HL-60/S4 treated with phorbol 12-myristate 13-acetate at 8.2 ng/mL for 4 days and 3 days (cell line): ENCODE measurements around the gene NLK.
"Not testable (repeated sequence)": the region's sequence is repeated elsewhere in the genome, so short reads cannot be mapped to it uniquely, and the experiment has no call there.

Source experiments
- in situ Hi-C: fragments of 300-500 bp; cut with MboI; formaldehyde crosslinking; loops from 2 replicates; pipeline ENCODE4 v1.15.0; 2022; ENCODE audit warnings: low sequenced_read_pairs

Gene NLK

DNA sequence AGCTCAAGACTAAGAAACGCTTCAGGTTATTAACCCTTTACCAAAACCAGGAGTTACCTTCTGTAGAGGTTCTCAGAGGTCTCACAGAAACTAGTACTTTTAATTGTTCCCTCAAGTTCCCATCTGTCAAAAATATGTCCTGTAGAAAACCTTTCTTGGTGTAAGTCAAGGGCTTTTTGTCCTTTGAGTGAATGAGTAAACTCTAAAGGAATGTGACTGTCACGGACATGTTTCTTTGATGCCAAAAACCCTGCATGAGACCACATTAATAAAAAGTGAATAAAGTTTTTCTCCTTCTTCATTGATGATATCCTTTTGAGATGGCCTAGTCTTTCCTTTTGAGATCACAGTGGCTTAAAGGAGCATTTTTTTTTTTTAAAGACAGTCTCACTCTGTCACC, 102.9 kb downstream of the NLK start:
- in situ Hi-C loops = no loop called here

DNA sequence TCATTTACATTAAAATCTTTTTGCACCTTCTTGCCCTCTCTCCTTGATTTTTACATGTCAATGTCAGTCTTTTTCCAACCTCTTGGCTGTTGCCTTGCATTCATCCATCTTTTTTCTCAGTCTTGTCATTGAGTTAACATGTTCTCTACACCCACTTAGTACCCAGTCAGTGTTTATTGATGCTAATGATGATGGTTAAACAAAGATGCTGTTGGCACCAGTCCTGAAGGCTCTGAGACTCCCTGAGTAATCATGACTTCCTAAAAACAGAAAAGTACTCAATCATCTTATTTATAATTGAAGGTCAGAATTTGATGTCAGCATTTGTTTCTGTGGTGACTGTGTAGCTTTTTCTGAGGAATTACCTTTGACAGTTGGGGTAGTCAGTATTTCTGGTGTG, 104.5 kb downstream of the NLK start:
- in situ Hi-C loops = no loop called here

DNA sequence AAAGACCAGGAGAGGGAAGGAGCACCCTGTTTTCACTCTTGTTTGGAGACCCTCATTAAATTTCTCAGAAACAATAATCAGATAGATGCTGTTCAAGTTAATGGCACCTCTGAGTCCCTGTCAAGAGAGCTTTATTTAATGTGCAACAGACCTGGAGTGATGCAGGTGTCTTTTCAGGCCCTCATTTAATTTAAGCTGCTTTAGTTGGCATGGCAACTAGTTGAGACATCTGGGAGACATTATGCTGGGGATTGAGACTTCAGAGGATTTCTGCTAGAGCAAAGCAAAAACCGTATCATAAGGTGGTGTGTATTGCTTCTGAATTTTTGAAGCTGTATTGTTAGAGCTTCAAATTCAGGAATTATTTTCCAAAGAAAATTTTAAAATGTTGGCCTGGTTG, 108.5 kb downstream of the NLK start:
- in situ Hi-C loops = no loop called here

DNA sequence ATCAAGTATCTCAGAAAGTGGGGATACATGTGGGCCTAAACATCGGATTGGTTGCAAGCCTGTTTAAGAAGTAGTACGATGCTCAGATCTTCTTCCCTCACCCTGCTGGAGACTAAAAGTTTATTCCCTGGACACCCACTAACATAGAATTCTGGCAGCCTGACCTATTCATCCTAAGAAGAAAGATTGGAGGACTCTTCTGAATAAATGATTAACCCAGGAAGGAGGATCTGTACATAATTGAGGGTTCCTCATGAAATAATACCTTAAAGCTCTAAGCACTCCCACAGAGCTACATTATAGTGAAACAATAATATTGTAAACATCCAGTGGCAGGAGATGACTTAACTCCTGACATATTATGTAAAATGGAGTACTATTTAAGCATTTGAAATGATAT, 111.7 kb downstream of the NLK start:
- in situ Hi-C loops = no loop called here

DNA sequence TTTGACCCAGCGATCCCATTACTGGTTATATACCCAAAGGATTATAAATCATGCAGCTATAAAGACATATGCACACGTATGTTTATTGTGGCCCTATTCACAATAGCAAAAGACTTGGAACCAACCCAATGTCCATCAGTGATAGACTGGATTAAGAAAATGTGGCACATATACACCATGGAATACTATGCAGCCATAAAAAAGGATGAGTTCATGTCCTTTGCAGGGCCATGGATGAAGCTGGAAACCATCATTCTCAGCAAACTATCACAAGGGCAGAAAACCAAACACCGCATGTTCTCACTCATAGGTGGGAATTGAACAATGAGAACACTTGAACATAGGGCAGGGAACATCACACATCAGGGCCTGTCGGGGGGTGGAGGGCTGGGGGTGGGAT, 112.9 kb downstream of the NLK start:
- in situ Hi-C loops = not testable (repeated sequence)

DNA sequence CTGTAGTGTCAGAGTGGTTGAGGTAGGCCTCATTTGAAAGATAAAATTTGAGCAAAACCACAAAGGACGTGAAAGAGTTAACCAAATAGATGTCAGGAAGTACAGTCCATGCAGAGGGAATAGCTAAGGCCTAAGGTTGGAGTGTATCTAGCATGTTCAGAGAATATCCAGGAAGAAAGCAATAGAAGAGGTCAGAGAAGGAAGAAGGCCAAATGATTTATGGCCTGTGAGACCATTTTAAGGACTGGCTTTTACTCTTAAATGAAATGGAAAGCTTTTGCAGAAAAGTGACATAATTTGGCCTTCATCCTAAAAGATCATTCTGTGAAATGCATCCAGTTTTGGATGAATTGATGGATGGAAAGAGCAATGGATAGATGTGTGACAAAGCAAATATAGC, 116.5 kb downstream of the NLK start:
- in situ Hi-C loops = no loop called here

DNA sequence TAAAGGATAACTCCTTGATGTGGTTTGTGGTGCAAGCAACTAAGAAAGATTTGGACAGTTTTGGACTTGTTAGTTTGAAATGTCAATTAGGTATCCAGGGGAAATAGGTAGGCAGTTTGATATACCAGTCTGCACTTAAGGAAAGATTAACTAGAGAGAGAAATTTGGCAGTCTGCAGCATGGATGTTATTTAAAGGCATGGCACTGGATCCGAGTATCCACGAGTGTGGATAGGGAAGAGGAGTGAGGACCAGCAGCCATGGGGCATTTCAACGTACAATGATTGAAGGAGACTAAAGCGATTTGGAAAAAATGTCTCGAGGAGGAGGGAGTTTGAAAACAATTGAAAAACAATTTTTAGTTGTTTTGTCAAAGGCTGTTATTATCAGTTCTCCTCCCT, 117.4 kb downstream of the NLK start:
- in situ Hi-C loops = no loop called here

DNA sequence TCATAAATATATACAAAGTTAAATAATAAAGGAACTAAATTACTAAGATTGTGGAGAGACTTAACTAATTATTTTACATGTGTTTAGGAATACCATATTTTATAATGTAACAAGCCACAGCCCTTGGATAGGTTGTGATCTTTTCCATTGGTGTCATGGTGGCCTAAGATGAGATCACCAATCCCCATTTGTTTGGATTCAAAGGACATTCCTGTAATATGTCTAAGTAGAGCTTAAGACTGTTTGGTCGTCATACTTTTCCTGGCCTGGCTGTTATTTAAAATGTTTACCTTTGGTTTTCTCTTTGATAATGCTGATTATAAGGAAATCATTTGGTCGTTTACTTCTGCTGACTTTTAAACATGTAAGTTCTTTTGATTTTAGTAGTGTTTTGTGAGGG, 118.1 kb downstream of the NLK start:
- in situ Hi-C loops = no loop called here

DNA sequence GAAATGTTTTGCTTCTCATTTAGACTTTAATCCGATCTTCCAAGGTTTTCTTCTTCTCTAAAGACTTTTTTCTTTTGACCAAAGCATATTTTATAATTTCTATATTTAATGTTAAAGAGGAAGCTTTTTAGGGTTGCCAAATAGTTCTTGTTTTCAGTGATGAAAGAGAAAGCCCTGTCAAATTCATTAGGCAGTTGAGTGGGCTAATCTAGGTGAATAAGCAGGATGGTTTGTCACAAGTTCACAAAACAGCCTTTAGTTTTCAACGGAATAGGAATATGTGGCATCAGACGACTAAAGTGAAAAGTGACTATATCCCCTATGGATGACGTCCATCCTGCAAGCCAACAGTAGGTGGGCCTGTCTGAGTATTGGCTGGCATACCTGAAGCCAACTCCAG, 118.8 kb downstream of the NLK start:
- in situ Hi-C loops = no loop called here

DNA sequence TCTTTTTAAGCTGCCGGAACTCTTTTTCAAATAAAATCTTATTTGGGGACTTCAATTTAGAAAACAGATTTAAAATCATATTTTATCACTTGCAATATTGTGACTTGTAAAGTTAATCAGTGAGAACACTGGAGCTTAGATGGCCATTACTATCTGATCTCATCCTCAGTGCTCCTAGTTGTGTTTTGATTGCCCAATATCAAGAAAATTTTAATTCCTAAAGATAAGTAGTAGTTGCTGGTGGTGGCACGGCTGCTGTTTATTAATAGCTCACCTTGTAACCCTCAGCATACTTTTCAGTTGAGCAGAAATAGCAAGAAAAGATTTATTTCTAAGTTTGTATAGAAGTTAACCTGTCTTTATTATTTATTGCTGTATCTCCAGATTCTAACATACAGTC, 124.0 kb downstream of the NLK start:
- in situ Hi-C loops = no loop called here

DNA sequence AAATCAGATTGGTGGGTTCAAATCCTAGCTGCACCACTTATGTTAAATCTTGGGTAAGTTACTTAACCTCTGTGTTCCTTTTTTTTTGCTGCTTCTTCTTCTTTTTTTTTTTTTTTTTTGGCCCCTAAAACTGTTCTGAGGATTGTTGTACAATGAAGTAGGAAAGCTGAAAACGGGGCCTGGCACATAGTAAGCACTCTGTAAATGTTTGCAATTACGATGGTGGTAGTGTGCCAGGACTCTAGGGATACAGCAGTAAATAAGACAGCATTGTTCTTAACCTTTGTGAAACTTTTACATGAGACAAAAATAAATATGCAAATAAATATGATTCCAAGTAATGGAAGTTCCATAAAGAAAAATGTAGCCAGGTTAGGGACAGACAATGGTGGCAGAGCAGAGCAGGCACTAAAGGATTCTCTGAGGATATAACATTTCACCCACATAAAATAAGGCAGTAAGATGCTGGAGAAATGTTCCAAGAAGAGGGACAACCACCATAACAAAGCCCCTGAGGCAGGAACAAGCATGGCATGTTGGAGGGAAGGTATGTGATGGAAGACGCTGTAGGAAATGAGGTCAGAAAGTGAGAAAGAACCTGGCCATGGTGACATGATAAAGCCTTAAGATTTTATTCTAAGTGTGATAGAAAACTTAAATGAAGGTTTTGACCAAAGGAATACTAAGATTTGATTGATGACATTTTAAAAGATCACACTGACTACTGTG, 127.3 kb downstream of the NLK start:
- in situ Hi-C loops = no loop called here

DNA sequence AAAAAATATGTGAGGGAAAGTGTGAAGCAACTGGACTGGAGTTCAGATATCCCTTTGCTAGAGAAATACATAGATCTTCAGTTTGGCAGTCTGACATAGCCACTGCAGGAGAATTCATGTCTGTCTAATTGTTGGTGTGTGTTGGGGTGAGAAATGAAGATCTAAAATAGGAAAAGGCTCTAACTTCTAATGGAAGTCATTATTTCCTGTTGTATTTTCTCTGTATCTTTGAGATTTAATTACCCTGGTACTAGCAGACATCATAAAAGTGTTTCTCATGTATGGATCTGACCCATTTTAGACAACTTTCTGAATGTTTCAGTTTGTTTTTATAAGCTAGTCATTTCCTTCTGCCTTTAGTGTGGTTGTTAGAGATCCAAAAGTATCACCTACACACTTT, 128.3 kb downstream of the NLK start:
- in situ Hi-C loops = no loop called here

DNA sequence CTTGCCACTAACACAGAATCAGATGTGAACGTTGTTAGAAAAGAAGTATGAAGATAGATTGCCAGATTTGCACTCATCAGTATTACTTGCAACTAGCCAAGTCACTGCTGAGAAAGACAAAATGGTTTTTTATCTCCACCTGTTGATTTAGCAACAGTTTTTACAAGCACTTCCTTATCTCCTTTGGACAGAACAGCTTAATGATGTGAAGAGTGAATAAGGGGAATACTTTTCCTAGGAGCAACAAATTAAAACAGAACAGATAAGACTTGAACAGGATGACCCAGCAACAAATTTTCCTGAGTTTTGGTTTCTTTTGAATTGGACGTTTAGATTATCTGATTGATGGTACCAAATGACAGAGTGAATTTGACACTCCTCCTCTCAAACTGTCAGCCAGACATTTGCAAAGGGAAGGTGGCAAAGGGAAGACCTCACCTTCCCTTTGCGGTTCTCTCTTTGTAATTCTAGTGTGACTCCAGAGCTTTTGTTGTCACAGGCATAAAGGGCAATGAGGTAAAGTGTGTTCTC, 130.6 kb downstream of the NLK start:
- in situ Hi-C loops = no loop called here

DNA sequence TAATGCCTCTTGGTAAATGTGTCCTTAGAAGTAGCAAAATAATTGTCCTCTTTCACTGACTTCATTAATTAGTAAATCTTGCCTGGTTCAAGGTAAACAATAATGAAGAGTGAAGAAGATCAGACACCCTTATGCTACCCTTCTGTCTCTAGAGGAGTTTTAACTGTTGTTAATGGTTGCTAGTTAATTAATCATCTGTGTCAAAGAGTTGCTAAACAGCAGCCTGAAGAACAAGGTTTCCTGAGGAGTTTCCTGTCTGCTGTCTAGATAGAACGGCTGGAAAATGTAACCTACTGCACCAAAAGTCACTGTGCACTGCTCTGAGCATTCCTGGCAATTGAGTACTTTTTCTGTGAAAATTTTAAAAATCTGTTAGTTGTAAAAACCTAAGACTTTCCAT, 131.3 kb downstream of the NLK start:
- in situ Hi-C loops = no loop called here

DNA sequence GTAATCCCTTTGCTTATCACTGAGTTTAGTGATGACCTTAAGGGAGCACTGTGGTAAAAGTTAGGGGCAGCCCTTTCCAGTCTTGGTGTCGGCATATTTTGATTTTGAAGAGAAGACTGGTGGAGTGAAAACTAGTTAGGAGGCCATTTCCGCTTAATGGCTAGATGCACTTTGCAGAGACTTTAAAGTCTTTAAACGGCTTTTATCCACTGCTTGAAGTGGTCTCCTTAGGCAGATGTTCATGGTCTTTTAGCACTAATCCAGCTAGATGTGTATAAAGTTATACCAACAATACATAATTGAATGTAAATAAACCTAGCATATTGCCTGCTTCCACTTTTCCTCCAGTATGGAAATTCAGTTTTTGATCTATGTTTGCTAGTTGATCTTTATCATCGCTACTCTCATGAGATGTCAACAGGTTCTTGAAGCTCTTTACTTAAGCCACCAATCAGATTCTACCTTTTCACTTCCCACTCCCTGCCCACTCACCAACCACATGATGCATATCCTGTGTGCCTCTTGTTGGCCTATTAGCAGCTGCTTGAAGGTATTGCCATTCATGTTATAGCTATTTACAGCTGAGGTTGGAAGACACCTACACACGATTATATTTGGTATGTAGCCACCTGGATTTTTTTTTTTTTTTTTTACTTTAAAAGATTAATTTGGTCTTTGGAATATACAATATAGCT, 132.0 kb downstream of the NLK start:
- in situ Hi-C loops = no loop called here

DNA sequence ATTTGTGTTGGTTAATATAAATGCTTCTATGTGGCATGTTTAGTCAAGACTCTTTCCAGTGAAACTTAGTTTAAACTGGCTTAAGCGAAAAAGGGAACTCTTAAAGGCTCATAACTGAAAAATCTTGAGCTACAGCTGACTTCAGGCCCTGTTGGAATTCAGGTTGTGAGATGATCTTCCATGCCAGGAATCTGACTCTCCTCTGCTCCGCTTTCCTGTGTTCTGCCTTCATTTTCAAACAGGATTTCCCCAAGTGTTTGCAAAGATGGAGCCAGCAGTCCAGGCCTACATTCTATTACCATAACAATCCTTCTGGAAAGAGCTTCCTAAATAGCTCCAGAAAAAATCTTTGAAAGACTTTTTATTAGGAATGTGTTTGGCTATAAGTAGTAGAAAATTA, 134.9 kb downstream of the NLK start:
- in situ Hi-C loops = no loop called here

DNA sequence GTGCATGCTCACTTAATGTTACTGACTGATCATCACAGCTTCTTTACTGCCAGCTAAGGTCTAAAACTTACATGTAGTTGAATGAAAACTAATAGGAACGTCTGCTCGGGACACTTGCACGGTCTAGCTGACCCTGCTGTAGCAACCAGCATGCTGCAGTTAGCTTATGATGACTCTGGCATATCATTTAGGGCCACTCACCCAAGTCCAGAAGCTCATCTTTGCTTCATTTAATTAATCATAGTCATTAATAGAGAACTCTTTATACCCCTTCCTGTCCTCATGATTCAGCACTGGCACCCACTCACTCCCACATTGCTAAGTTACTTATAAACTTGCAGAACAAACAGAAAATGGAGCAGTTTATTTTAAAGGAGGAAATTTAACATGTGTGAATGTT, 136.3 kb downstream of the NLK start:
- in situ Hi-C loops = no loop called here

DNA sequence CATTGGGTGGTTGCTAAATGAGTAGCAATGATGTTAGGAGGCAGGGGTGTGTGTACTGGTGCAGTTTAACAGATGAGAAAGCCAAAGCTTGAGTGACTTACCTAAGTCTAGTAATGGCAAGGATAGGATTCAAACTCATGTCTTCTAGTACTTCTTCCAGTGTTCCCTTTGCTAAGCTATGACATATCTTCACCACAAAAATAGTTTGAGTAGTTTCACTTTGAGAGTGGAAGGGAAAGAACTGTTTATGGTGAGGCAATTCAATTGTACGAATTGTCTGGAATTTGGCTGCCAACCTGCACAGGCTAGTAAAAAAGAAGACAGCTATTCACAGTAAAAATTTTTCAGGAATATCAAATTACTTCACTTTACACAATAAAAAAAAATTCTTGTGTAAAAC, 138.0 kb downstream of the NLK start:
- in situ Hi-C loops = no loop called here

DNA sequence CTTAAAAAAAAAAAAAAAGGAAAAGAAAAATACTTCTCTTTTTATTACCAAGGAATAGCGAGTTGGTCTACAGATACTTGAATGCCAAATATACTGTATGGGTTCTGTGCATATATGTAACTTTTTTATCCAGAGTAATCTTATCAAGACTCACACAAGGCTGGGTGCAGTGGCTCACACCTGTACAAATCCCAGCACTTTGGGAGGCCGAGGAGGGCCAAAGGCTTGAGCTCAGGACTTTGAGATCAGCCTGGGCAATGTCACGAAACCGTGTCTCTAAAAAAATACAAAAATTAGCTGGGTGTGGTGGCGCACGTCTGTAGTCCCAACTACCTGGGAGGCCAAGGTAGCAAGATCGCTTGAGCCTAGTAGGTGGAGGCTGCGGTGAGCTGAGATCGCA, 139.1 kb downstream of the NLK start:
- in situ Hi-C loops = no loop called here

DNA sequence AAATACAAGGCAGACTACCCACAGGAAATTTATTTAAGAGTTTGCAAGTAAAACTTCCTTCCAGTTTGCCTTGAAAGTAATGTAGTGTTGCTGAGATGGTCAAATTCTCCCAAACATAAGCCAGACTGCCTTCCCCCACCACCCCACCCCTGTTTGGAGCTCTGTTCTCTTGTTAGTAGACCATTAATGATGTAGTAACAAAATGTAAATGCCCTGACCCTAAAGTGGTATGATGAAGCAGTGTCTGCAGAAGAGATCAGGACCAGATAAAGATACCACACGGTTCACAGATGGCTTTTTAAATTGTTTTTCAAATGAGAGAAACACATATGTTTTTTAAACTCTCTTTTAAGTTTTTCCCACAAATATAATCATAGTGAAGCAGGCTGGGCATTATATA, 140.1 kb downstream of the NLK start:
- in situ Hi-C loops = no loop called here

DNA sequence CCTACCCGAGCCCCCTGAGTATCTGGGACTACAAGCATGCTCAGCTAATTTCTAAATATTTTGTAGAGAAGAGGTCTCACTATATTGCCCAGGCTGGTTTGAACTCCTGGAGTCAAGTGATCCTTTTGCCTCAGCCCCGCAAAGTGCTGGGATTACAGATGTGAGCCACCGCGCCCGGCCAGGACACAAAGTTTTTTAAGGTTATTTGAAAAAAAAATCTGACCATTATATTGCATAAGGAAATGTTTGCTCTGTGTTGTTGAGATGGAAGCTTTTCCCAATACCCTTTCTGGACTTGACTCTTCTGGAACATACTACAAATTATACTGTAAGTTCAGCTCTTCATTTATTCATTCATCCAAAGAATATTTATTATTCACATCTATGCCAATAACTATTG, 143.2 kb downstream of the NLK start:
- in situ Hi-C loops = no loop called here

DNA sequence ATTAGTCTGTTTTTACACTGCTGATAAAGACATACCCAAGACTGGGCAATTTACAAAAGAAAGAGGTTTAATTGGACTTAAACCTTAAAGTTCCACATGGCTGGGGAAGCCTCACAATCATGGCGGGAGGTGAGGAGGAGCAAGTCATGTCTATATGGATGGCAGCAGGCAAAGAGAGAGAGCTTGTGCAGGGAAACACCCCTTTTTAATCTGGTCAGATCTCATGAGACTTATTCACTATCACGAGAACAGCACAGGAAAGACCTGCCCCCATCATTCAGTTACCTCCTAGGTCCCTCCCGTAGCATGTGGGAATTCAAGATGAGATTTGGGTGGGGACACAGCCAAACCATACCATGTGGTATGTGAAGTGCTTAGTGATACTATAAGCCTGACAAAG, 144.0 kb downstream of the NLK start:
- in situ Hi-C loops = not testable (repeated sequence)

DNA sequence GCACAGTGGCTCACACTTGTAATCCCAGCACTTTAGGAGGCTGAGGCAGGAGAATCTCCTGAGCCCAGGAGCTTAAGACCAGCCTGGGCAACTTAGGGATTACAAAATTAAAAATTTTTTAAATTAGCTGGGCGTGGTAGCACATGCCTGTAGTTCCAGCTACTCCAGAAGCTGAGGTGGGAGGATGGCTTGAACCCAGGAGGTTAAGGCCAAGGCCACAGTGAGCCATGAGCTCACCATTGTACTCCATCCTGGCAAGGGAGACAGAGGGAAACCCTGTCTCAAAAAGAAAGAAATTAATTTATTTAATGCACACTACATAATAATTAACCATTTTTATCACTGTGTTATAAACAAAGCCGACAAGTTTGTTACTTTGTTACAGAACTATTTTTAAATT, 145.5 kb downstream of the NLK start:
- in situ Hi-C loops = no loop called here
